Mucosa of gallbladder (tissue), 1 donor: ENCODE results near the gene CYP2W1. TPM values are rescaled to one million over a fixed set of nuclear protein-coding genes. Genes with fewer than 3 reads are reported as not detected.
A peak's percentile ranks its signal among the peaks of the same experiment; 100 is the strongest.

ENCODE experiments used
- DNase-seq: peaks from one replicate; pipeline ENCODE4 v3.0.0-alpha.2; 2020; ENCODE audit warnings: low spot score
- total RNA-seq: library from RNA; stranded (reverse); gene quantifications from one replicate; pipeline ENCODE4 v1.2.1, GENCODE V29; 2021
- donor health status: DM: no; HTN: no; CAD: no.

The CYP2W1 gene
- total RNA-seq, 1 donor from 2014 or later: 0.46 TPM

GRCh38 chr7:982511-983003, 424 bp upstream of the CYP2W1 start:
- DNase-seq: no peak

DNA sequence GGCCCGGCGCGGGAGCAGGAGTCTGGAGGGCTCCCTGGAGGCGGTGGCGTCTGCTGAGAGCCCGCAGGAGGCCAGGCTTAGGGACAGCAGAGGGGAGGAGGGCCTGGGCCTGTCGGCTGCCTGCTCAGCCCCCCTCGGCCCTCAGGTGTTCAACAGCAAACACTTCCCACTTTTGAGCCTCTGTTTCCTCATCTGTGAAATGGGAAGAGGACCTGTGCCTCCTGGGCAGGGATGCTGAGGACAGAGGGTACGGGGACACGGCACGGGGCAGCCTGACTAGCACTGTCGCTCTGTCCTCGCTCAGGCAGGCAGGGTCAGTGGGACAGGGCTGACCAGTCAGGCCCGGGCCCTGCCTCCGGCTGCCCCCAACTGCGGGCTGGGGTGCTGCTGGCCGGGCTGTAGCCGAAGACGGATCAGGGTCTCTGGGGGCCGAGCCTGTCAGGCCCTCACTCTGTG, 663 bp downstream of the CYP2W1 start:
- DNase-seq: no peak

DNA sequence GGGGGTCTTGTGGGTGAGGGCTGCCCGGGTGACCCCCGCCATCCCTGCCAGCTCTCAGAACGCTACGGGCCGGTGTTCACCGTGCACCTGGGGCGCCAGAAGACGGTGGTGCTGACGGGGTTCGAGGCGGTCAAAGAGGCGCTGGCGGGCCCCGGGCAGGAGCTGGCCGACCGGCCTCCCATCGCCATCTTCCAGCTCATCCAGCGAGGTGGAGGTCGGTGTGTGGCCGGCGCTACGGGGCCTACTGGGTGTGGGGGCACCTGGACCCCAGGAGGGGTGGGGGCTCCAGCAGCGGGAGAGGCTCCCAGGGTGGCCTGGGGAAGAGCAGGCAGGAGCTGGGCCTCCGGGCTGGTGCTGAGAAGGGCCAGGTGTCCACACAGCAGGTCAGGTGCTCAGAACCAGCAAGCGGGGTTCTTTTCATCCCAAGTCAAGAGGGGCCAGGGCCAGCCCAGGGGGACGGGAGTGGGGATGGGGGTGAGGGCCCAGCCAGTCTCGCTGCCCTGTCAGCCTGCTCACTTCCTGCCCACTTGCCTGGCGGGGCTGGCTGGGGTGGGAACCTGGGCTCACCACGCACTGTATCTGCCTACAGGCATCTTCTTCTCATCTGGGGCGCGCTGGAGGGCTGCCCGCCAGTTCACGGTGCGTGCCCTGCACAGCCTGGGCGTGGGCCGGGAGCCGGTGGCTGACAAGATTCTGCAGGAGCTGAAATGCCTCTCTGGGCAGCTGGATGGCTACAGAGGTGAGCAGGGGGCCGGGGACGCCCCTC, 1.6 kb downstream of the CYP2W1 start:
- DNase-seq: no peak

DNA sequence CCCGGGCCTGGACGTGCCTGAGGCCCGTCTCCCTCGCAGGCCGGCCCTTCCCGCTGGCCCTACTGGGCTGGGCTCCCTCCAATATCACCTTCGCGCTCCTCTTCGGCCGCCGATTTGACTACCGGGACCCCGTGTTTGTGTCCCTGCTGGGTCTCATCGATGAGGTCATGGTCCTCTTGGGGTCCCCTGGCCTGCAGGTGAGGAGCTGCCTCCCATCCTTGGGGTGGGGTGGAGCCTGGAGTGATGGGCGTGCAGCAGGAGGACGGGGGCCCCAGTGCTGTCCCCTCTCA, 2.1 kb downstream of the CYP2W1 start:
- DNase-seq: no peak

DNA sequence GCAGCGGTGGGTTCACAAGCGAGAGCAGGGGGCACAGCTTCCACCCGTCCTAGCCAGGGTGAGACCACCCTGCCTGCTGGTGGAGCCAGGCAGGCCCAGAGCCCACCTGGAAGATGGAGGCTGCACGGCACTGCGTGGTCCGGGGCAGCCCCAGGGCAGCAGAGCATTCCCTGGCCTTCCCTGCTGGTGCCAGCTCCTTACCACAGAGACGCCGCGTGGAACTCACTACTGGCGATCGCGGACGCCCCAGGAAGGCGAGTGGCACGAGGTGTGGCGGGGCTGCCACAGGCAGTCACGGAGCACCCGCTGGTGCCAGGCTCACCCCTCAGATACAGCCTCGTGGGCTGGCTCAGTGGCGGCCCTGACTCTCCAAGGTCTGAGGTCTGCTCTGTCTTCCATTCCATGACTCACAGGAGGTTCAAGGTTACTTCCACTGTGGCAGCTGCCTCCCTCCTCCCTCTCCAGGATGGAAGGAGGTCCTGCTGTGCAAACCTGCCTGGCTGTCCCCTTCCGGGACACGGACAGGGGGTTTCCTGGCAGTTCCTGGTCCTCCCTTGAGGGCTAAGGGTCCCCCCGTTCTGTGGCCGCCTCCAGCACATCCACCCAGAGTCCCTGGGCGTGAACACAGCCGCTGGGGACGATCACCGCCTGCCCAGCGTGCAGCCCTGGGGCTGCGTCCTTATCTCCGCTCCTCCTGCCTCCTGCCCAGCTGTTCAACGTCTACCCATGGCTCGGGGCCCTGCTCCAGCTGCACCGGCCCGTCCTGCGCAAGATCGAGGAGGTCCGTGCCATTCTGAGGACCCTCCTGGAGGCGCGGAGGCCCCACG, 3.1 kb downstream of the CYP2W1 start:
- no peak for DNase-seq

GRCh38 chr7:986766-987751, 4.1 kb downstream of the CYP2W1 start:
- no peak for DNase-seq

DNA sequence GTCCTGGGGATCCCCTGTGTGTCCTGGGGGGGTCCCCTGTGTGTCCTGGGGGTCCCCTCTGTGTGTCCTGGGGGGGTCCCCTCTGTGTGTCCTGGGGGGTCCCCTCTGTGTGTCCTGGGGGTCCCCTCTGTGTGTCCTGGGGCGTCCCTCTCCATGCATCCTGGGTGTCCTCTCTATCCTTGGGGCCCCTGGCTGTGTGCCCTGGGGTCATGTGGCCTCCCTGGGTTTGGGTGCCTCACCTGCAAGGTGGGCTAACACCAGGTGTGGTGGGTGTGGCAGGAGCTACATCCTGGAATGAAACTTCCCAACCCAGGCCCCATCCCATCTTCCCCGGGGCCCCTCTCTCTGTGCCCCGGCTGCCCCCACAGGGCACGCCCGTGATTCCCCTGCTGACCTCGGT, 4.9 kb downstream of the CYP2W1 start:
- DNase-seq: no peak

DNA sequence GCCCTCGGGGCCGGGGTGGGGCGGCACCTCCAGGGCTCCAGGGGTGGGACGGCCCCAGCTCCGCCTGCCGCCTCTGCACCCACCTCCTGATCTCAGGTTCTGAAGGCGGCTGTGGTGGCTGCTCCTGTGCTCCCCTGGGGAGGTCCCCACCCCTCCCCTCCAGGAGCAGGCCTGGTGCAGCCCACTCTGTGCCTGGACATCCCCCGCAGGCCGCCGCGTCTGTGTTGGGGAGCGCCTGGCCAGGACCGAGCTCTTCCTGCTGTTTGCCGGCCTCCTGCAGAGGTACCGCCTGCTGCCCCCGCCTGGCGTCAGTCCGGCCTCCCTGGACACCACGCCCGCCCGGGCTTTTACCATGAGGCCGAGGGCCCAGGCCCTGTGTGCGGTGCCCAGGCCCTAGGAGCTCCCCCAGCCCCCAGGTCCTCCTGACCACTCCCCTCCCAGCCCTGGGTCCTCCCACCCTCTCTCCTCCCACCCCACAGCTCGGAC, 5.5 kb downstream of the CYP2W1 start:
- DNase-seq: no peak

DNA sequence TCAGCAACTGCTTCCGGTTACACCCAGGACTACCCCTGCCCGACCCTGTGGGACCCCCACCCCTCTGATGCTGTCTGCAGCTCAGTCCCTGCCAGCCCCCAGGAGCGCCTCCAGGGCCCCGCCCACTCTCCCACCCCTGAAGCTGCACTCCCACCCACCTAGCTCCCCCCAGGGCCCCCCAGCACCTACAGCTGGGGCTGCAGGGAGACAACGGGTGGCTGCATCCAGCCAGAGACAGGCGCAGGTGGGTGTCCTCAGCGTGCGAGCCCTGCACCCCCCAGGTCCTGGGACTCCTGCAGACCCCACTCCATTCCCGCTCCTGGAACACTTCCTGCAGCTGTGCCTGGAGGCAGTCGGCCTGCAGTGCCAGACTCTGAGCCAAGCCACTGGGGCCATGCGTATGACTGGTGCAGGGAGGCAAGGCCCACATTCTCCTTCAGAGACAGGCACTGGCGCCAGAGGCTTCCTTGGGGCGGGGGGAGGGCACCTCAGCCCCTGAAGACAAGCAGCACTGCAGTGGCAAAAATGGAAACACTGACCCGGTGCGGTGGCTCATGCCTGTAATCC, 6.1 kb downstream of the CYP2W1 start:
- no peak for DNase-seq

DNA sequence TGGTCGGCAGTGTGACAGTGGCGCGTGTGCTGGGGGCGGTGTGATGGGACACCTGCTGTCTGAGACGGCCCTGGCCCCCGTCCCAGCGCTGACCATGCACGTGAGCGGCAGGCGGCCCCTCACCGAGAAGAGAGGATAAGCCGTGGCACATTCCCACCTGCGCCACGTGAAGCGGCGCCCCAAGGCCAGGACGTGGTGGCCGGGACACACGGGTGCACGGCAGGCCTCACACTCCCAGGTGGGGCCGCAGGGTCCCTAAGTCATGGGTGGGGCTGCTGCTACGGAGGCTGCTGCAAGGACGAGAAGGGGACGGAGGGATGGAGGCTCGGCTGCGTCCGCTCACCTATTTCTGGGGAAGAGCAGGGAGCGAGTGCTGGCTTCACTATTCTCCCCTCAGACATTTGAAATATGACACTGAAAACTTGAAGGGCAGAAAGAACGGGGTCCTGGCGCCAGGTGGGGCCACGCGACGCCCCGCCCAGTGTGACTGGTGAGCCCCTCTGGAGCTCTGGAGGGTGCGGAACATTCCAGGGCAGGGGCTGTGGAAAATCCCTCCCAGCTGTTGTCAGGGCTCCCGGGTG, 7.5 kb downstream of the CYP2W1 start:
- no peak for DNase-seq

GRCh38 chr7:990933-991728, 8.2 kb downstream of the CYP2W1 start:
- no peak for DNase-seq

DNA sequence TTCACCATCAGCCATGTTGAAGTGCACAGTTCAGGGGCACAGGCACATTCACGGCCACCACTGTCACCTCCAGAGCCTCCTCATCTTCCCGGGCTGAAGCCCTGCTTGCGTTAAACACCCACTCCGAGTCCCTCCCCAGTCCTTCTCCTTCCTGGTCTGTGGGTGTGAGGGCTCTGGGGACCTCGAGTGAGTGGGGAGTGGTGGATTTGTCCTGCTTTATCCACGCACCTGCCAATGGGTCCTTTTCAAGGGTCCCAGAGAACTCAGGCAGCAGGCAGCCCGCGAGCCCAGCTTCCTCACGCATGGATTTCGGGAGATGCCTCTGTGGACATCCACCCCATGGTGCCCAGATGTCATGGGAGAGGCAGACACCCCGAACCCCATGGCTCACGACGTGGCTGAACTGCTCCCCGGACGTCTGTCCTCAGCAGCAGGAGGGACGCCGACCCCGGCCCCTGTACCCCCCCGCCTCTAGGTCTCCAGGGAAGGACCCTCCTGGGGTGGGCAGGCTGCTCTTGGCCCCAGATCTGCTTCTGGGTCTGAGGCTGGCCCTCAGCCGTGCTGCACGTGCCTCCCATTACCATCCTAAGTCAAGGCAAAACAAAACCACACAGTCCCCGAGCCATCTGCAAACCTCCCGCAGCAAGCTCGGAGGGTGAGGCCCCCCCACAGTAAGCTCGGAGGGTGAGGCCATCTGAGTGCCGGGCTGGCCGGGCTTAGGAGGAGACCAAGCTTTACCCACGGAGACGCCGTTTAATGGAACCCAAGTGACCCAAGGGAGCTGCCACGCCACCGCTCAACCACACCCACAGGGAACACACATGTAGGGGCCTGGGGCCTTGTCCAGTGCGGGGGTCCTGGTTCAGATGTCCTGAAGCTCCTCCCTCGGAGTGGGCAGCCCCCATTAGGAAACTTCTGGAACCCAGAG, 9.0 kb downstream of the CYP2W1 start:
- DNase-seq: no peak

- peak; percentile 94 for DNase-seq
These were observed 10.0 kb downstream of the CYP2W1 start for GRCh38 chr7:992709-993607.

DNA sequence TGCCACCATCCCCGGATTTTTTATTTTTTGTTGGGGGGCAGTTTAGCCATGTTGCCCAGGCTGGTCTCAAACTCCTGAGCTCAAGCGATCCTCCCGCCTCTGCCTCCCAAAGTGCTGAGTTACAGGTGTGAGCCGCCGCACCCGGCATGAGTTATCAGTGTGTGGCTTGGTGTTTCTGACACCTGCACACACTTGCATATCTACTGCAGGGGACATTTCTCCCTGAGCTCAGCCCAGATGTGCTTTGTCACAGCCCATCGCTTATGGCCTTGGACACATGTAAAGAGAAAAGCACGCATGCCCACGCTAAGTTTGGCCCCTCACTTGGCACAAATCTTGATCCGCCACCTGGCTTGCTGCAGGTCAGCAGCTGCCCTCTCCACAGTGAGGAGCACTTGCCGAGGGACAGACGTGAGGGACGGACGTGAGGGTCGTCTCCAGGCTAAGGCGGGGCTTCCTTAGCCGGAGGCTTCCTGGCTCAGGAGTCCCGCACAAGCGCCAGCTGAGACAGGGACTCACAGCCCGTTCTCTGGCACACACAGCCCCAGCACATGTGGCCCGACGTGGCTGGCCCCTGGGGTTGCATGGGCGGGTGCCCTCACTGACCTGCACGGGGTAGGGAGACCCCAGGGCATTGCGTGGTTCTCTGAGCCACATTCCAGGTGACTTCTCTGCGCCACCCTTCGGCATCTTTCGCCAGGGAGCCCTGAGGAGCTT, 11.8 kb downstream of the CYP2W1 start:
- DNase-seq: no peak

GRCh38 chr7:995571-995970, 12.6 kb downstream of the CYP2W1 start:
- DNase-seq: no peak

DNA sequence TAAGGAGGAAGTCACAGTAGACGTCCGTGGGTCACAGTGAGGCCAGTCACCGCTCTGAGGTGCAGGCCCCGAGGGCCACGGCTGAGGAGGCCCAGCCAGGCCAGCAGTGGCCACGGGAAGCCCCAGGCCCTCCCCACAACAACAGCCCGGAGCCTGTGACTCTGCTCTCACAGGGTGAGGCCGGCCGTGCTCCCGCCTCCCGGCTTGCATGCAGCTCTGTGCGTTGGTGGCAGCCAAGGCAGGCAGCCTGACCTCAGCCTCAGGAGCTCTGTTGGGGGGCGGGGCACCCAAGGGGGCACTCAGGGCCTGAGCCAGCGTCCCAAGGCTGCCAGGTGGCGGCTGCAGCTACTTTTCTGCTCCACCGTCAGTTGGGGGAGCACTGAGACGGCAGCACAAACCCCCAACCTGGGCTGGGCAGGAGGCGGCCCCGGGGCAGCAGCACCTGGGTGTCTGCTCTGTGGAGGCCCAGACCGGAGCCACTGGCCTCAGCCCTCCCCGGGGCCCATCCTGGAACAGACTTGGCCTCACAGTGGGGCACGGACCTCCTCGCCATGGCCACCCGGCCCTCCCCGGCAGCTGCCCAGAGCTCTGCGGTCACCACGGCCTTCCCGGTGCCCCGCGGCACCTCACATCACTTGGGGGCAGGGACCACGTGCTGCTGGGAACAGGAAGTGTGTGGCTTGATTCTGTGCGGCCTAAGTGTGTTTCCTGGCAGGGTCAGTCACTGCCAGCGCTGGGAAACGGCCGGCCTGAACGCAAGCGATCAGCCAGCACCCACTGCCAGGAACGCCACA, 13.3 kb downstream of the CYP2W1 start:
- no peak for DNase-seq
